IMR-90 (cell line): Measurements from ENCODE around the gene EFCAB3. TPM values are rescaled to one million over a fixed set of nuclear protein-coding genes. Genes with fewer than 3 reads are reported as not detected.
"Not testable (repeated sequence)": the region's sequence is repeated elsewhere in the genome, so short reads cannot be mapped to it uniquely, and the experiment has no call there.

Source experiments
- ATAC-seq: fragments of 200-7000 bp; cut with Tn5 transposase; 2 replicates; pipeline ENCODE4 v1.9.1; 2020; ENCODE audit warnings: low read depth, mild to moderate bottlenecking, moderate library complexity
- BruUV-seq: library from RNA; stranded (reverse); fragments of 400-500 nt; replicated peaks from 2 replicates; lab custom pipeline; 2021; lab: Mats Ljungman, UMichigan
- CTCF ChIA-PET: fragments of 300-600 bp; formaldehyde crosslinking; extraction: SDS; loops from one replicate; lab custom pipeline; 2021; ENCODE audit warnings: antibody characterized with exemption; lab: Yijun Ruan, JAX
- POLR2A ChIA-PET: fragments of 300-600 bp; sonication (Branson Sonifier 250); formaldehyde crosslinking; loops from one replicate; lab custom pipeline; 2022; ENCODE audit warnings: antibody characterized with exemption; ENCODE audit not compliant: unreplicated experiment; lab: Charles Lee
- DNase-seq: peaks from one replicate; pipeline ENCODE4 v3.0.0; 2013
- H2AFZ ChIP-seq: replicated peaks from 2 replicates; pipeline ENCODE3; 2013; ENCODE audit warnings: low read length, mild to moderate bottlenecking; ENCODE audit not compliant: poor library complexity
- H2AK5ac ChIP-seq: 2 replicates; pipeline ENCODE4 v1.6.1; 2013; ENCODE audit warnings: low read depth, low read length, inconsistent platforms
- H2AK9ac ChIP-seq: replicated peaks from 2 replicates; pipeline ENCODE3; 2013; ENCODE audit warnings: mild to moderate bottlenecking, low read depth, low read length, moderate library complexity; ENCODE audit not compliant: poor library complexity
- H2BK120ac ChIP-seq: 2 replicates; pipeline ENCODE4 v1.6.1; 2013; ENCODE audit warnings: low read depth, low read length, inconsistent platforms
- H2BK15ac ChIP-seq: 3 replicates; pipeline ENCODE4 v1.6.1; 2013; ENCODE audit warnings: low read depth, low read length, inconsistent platforms
- H2BK20ac ChIP-seq: 2 replicates; pipeline ENCODE4 v1.6.1; 2013; ENCODE audit warnings: low read depth, mild to moderate bottlenecking, inconsistent platforms, low read length, moderate library complexity
- H2BK5ac ChIP-seq: 2 replicates; pipeline ENCODE4 v1.6.1; 2013; ENCODE audit warnings: mild to moderate bottlenecking, low read depth, low read length, inconsistent platforms; ENCODE audit not compliant: poor library complexity, severe bottlenecking
- H3K14ac ChIP-seq: replicated peaks from 2 replicates; pipeline ENCODE4 v1.6.1; 2013; ENCODE audit warnings: low read depth, low read length, inconsistent platforms
- H3K18ac ChIP-seq: 2 replicates; pipeline ENCODE4 v1.6.1; 2013; ENCODE audit warnings: low read depth, low read length, control low read depth
- H3K23ac ChIP-seq: 2 replicates; pipeline ENCODE4 v1.6.1; 2013; ENCODE audit warnings: low read depth, low read length, inconsistent platforms
- H3K27ac ChIP-seq: 2 replicates; pipeline ENCODE4 v1.5.1; 2013; ENCODE audit warnings: mild to moderate bottlenecking, control low read depth, low read length; ENCODE audit not compliant: insufficient read depth
- H3K27me3 ChIP-seq: 2 replicates; pipeline ENCODE4 v1.6.1; 2013; ENCODE audit warnings: low read length; ENCODE audit not compliant: control insufficient read depth, insufficient read depth
- H3K36me3 ChIP-seq: 2 replicates; pipeline ENCODE4 v1.6.1; 2013; ENCODE audit warnings: low read length, mixed read lengths; ENCODE audit not compliant: control insufficient read depth, insufficient read depth
- H3K4ac ChIP-seq: 2 replicates; pipeline ENCODE4 v1.6.1; 2013; ENCODE audit warnings: low read depth, low read length, inconsistent platforms
- H3K4me1 ChIP-seq: 2 replicates; pipeline ENCODE4 v1.6.1; 2013; ENCODE audit warnings: low read length, mixed read lengths; ENCODE audit not compliant: control insufficient read depth, insufficient read depth
- H3K4me2 ChIP-seq: 2 replicates; pipeline ENCODE4 v1.6.1; 2013; ENCODE audit warnings: low read depth, mild to moderate bottlenecking, control low read depth, low read length, moderate library complexity
- H3K4me3 ChIP-seq: 2 replicates; pipeline ENCODE4 v1.5.1; 2013; ENCODE audit warnings: low read depth, mild to moderate bottlenecking, control low read depth, low read length, moderate library complexity; ENCODE audit not compliant: insufficient read depth
- H3K56ac ChIP-seq: 2 replicates; pipeline ENCODE4 v1.6.1; 2013; ENCODE audit warnings: low read length, inconsistent platforms; ENCODE audit not compliant: insufficient read depth; ENCODE audit errors: extremely low read depth
- H3K79me1 ChIP-seq, 2 experiments: 2 replicates each; pipeline ENCODE4 v1.6.1; 2013; ENCODE audit warnings: low read length in 2 of 2, inconsistent platforms in 1 of 2, low read depth in 1 of 2
- H3K9ac ChIP-seq: 2 replicates; pipeline ENCODE4 v1.6.1; 2013; ENCODE audit warnings: low read depth, low read length, control low read depth
- H3K9me1 ChIP-seq: 2 replicates; pipeline ENCODE4 v1.6.1; 2013; ENCODE audit warnings: low read length, inconsistent platforms; ENCODE audit not compliant: insufficient read depth
- H3K9me3 ChIP-seq: 2 replicates; pipeline ENCODE4 v1.6.1; 2013; ENCODE audit warnings: low read length; ENCODE audit not compliant: control insufficient read depth, insufficient read depth
- H4K20me1 ChIP-seq: 2 replicates; pipeline ENCODE4 v1.6.1; 2013; ENCODE audit warnings: low read length, inconsistent platforms; ENCODE audit not compliant: insufficient read depth
- H4K5ac ChIP-seq: 2 replicates; pipeline ENCODE4 v1.6.1; 2013; ENCODE audit warnings: mild to moderate bottlenecking, low read depth, low read length, control low read depth
- H4K8ac ChIP-seq, 2 experiments: 2 replicates each; pipeline ENCODE4 v1.6.1; 2013; ENCODE audit warnings: low read depth in 2 of 2, low read length in 2 of 2, control low read depth in 1 of 2, inconsistent platforms in 1 of 2
- H4K91ac ChIP-seq: 2 replicates; pipeline ENCODE4 v1.6.1; 2013; ENCODE audit warnings: low read depth, low read length, inconsistent platforms; ENCODE audit not compliant: insufficient read depth
- WGBS, 2 experiments: methylation state at CpG; one replicate each; pipeline versions ENCODE4 v1.1.5 to v1.1.7; 2013; ENCODE audit warnings: missing lambda C conversion rate in 2 of 2; ENCODE audit not compliant: insufficient read length in 1 of 2; ENCODE audit errors: extremely low coverage in 2 of 2; 5-methylcytosine and 5-hydroxymethylcytosine counted together
- dilution Hi-C: fragments of 300-500 bp; cut with HindIII; formaldehyde crosslinking; loops from one replicate; pipeline ENCODE4 v1.14.3; 2018; ENCODE audit warnings: low sequenced_read_pairs; ENCODE audit not compliant: unreplicated experiment
- in situ Hi-C: fragments of 300-500 bp; cut with MboI; formaldehyde crosslinking; loops from 3 replicates; pipeline ENCODE4 v1.14.3; 2019; ENCODE audit warnings: low sequenced_read_pairs, inconsistent platforms, mixed read lengths
- intact Hi-C: fragments of 100-400 bp; cut with micrococcal nuclease; formaldehyde crosslinking; loops from 2 replicates; pipeline ENCODE4 v1.10.0; 2022
- polyA plus RNA-seq, 3 experiments: library from polyadenylated mRNA; depleted of rRNA; stranded (reverse); fragments of >200 nt; gene quantifications; 2 replicates each; pipeline ENCODE4 v1.2.3, GENCODE V29; 2012; ENCODE audit warnings: low replicate concordance in 1 of 3
- total RNA-seq: library from RNA; depleted of rRNA; stranded (reverse); fragments of >200 nt; gene quantifications from 2 replicates; pipeline ENCODE4 v1.2.3, GENCODE V29; 2012

Gene EFCAB3
- total and polyA plus RNA-seq, 2 of the 4 experiments (the other 2 are of a cell fraction), result not detected

- BruUV-seq, H3K4ac ChIP-seq, H3K27me3 ChIP-seq, H3K9me1 ChIP-seq, ATAC-seq, in situ Hi-C loops, H2BK5ac ChIP-seq, dilution Hi-C loops, H2AK5ac ChIP-seq, H3K9ac ChIP-seq, H2BK120ac ChIP-seq, H3K18ac ChIP-seq, H3K4me1 ChIP-seq, H3K79me1 ChIP-seq, H3K14ac ChIP-seq, H3K56ac ChIP-seq, H4K5ac ChIP-seq, POLR2A ChIA-PET, H2AFZ ChIP-seq, intact Hi-C loops, H3K4me3 ChIP-seq, H3K9me3 ChIP-seq, H2AK9ac ChIP-seq, H2BK15ac ChIP-seq, H4K91ac ChIP-seq, H4K8ac ChIP-seq, H3K27ac ChIP-seq, CTCF ChIA-PET, H3K36me3 ChIP-seq, H4K20me1 ChIP-seq, H3K4me2 ChIP-seq, DNase-seq, H3K23ac ChIP-seq, H2BK20ac ChIP-seq: not testable (repeated sequence)
- WGBS, 2 experiments, result no CpG with 5 or more reads among the region's 4 CpGs
Observed at GRCh38 chr17:62435251-62435650, 54.9 kb downstream of the EFCAB3 start.

- H4K20me1 ChIP-seq, H3K27ac ChIP-seq, H3K4me3 ChIP-seq, H2AK9ac ChIP-seq, H3K79me1 ChIP-seq, H3K9ac ChIP-seq, H3K9me3 ChIP-seq, POLR2A ChIA-PET, H4K91ac ChIP-seq, H3K14ac ChIP-seq, H4K5ac ChIP-seq, BruUV-seq, H2AK5ac ChIP-seq, H3K56ac ChIP-seq, H3K9me1 ChIP-seq, H3K23ac ChIP-seq, in situ Hi-C loops, H2BK20ac ChIP-seq, intact Hi-C loops, H3K4me1 ChIP-seq, H3K18ac ChIP-seq, H3K4ac ChIP-seq, H2BK15ac ChIP-seq, dilution Hi-C loops, H2AFZ ChIP-seq, H2BK5ac ChIP-seq, H3K4me2 ChIP-seq, H4K8ac ChIP-seq, H3K27me3 ChIP-seq, ATAC-seq, H2BK120ac ChIP-seq, DNase-seq, CTCF ChIA-PET: not testable (repeated sequence)
- WGBS, 2 experiments, result no CpG with 5 or more reads among the region's 6 CpGs
- peaks cover 23% of the 10 kb centered on the region for H3K36me3 ChIP-seq
Observed at GRCh38 chr17:62441181-62441580, 60.8 kb downstream of the EFCAB3 start.
